ENCODE measurements around the gene KCNN3. TPM values are rescaled to one million over a fixed set of nuclear protein-coding genes. Genes with fewer than 3 reads are reported as not detected.

KCNN3 gene
- not detected in 2 replicates for total RNA-seq

GRCh38 chr1:154870115-154870571 lies at the start of gene KCNN3:
TSS of gene KCNN3 (minus strand) at chr1:154870281. CDS start at chr1:154869964, 317 bp downstream.

Other genes starting within 250 kb of the KCNN3 start
- gene PMVK, start 66.4 kb upstream of the KCNN3 start, total RNA-seq, result 11.7 and 13.8 TPM in 2 replicates
- gene PBXIP1, start 85.8 kb upstream of the KCNN3 start, total RNA-seq, result 15.5 and 30.2 TPM in 2 replicates
- gene PYGO2, start 91.5 kb upstream of the KCNN3 start, total RNA-seq, result 16.6 and 19.7 TPM in 2 replicates
- gene SHC1, start 100.5 kb upstream of the KCNN3 start, total RNA-seq, result 263 and 414 TPM in 2 replicates
- gene CKS1B, start 104.4 kb upstream of the KCNN3 start, total RNA-seq, result 140 and 300 TPM in 2 replicates
- 45.4 and 46.1 TPM in 2 replicates for gene FLAD1, start 113.1 kb upstream of the KCNN3 start, total RNA-seq
- not detected in 2 replicates for gene LENEP, start 123.3 kb upstream of the KCNN3 start, total RNA-seq
- 32.5 and 43.8 TPM in 2 replicates for gene ZBTB7B, start 132.5 kb upstream of the KCNN3 start, total RNA-seq
- not detected in 2 replicates for gene DCST2, start 163.5 kb upstream of the KCNN3 start, total RNA-seq
- not detected in 2 replicates for gene DCST1, start 163.5 kb upstream of the KCNN3 start, total RNA-seq
- 207 and 264 TPM in 2 replicates for gene ADAM15, start 181.0 kb upstream of the KCNN3 start, total RNA-seq
- gene EFNA4, start 193.5 kb upstream of the KCNN3 start, total RNA-seq, result 10.7 and 14.4 TPM in 2 replicates
- gene EFNA3, start 208.6 kb upstream of the KCNN3 start, total RNA-seq, result 2.9 and 3.2 TPM in 2 replicates